Thyroid gland (tissue), 4 donors: ENCODE measurements around the gene MYLK. TPM values are rescaled to one million over a fixed set of nuclear protein-coding genes. Genes with fewer than 3 reads are reported as not detected.

Source experiments
- DNase-seq, 2 donors: peaks; one replicate each; pipeline ENCODE4 v3.0.0-alpha.2; 2019
- H3K27ac ChIP-seq, 3 donors: fragments of 200-600 bp; sonication (generic); 1 replicate in 2 of 3; 2 replicates in 1 of 3; pipeline ENCODE4 v1.5.1; 2016 to 2019; ENCODE audit warnings: mild to moderate bottlenecking in 1 of 3, moderate library complexity in 1 of 3
- H3K27me3 ChIP-seq: fragments of 200-600 bp; sonication (generic); one replicate; pipeline ENCODE4 v1.5.1; 2019
- H3K36me3 ChIP-seq, 2 donors: fragments of 200-600 bp; sonication (generic); one replicate each; pipeline ENCODE4 v1.5.1; 2016 to 2019
- H3K4me1 ChIP-seq, 2 donors: fragments of 200-600 bp; sonication (generic); one replicate each; pipeline ENCODE4 v1.5.1; 2017 to 2019
- H3K4me3 ChIP-seq, 3 donors: fragments of 200-600 bp; sonication (generic); replicated peaks in 1 of 3; 1 replicate in 2 of 3; 2 replicates in 1 of 3; pipeline ENCODE4 v1.5.1; 2016; ENCODE audit warnings: mild to moderate bottlenecking in 1 of 3
- H3K9me3 ChIP-seq: fragments of 200-600 bp; sonication (generic); one replicate; pipeline ENCODE4 v1.5.1; 2017
- CTCF ChIP-seq, 6 experiments: fragments of 200-600 bp in 3 of 6; fragments of 450-650 bp in 3 of 6; sonication (generic) in 3 of 6; IDR thresholded peaks; one replicate each; pipeline ENCODE4 v1.5.1; 2016 to 2019; ENCODE audit warnings: antibody characterized with exemption in 6 of 6, mild to moderate bottlenecking in 2 of 6, inconsistent platforms in 1 of 6, moderate library complexity in 1 of 6
- POLR2A ChIP-seq, 2 donors: fragments of 450-650 bp; IDR thresholded peaks; one replicate each; pipeline ENCODE4 v1.6.1; 2017; ENCODE audit warnings: antibody characterized with exemption in 2 of 2, mild to moderate bottlenecking in 2 of 2, moderate library complexity in 1 of 2
- WGBS, 2 donors: methylation state at CpG; one replicate each; pipeline ENCODE4 v1.1.5; 2017; 5-methylcytosine and 5-hydroxymethylcytosine counted together
- intact Hi-C: fragments of 100-400 bp; cut with DNase I; formaldehyde crosslinking; loops from one replicate; pipeline ENCODE4 v1.15.1; 2023
- total RNA-seq, 4 donors: library from RNA; depleted of rRNA; stranded (reverse); fragments of >200 nt; gene quantifications; one replicate each; pipeline ENCODE4 v1.2.3, GENCODE V29; 2016

The MYLK gene
- total RNA-seq, 4 donors from 2014 or later = 28.9 to 51.2 (median 37.4) TPM

GRCh38 chr3:123884993-123885392, 861 bp upstream of the MYLK start:
- no peak for TF ChIP-seq POLR2A (IDR thresholded peaks at IDR 0.05)
- no peak for TF ChIP-seq CTCF (IDR thresholded peaks at IDR 0.05)

GRCh38 chr3:123883701-123884202, 380 bp downstream of the MYLK start:
- Histone ChIP-seq H3K4me1 (peaks cover 5 to 6% of the 10 kb centered on the region in 2 donors), H3K27ac (no peak overlapping the region), H3K4me3 (peak overlapping the region in 1 of 3 donors; percentile 23), H3K9me3 (no peaks in the 10 kb centered on the region), H3K27me3 (no peaks in the 10 kb centered on the region), H3K36me3 (no peaks in the 10 kb centered on the region)
- intact Hi-C loops = no loop called here
- 3 to 13% methylated on average over 11 to 17 of the region's 29 CpGs for WGBS, 2 donors
- no peak for TF ChIP-seq POLR2A (IDR thresholded peaks at IDR 0.05)
- TF ChIP-seq CTCF (IDR thresholded peaks at IDR 0.05) = no peak
- DNase-seq = peak in 1 of 2 donors; percentile 10

More at GRCh38 chr3:123884993-123885392, 861 bp upstream of the MYLK start:
- intact Hi-C loops = no loop called here
- DNase-seq = no peak
- no peak overlapping the region for H3K27ac ChIP-seq
- H3K9me3 ChIP-seq = no peaks in the 10 kb centered on the region
- no peak overlapping the region for H3K4me3 ChIP-seq
- no peaks in the 10 kb centered on the region for H3K27me3 ChIP-seq
- peaks cover 5 to 6% of the 10 kb centered on the region in 2 donors for H3K4me1 ChIP-seq
- H3K36me3 ChIP-seq = no peaks in the 10 kb centered on the region

- H3K36me3 ChIP-seq = no peaks in the 10 kb centered on the region
- no peaks in the 10 kb centered on the region for H3K9me3 ChIP-seq
- intact Hi-C loops = no loop called here
- WGBS, 2 donors = 56 to 66% methylated on average over 4 of the region's 4 CpGs
- peaks cover 5 to 6% of the 10 kb centered on the region in 2 donors for H3K4me1 ChIP-seq
- H3K27me3 ChIP-seq = no peaks in the 10 kb centered on the region
- DNase-seq = no peak
- no peak overlapping the region for H3K27ac ChIP-seq
- no peak overlapping the region for H3K4me3 ChIP-seq
- TF ChIP-seq CTCF (IDR thresholded peaks at IDR 0.05) (no peak), POLR2A (IDR thresholded peaks at IDR 0.05) (no peak)
Observed at GRCh38 chr3:123883111-123883510, 1.0 kb downstream of the MYLK start.

- intact Hi-C loops = no loop called here
- TF ChIP-seq CTCF (IDR thresholded peaks at IDR 0.05) = no peak
- no peak for TF ChIP-seq POLR2A (IDR thresholded peaks at IDR 0.05)
- no peak for DNase-seq
- H3K4me1 ChIP-seq = peaks cover 5 to 6% of the 10 kb centered on the region in 2 donors
- no peaks in the 10 kb centered on the region for H3K36me3 ChIP-seq
- WGBS, 2 donors = 92 to 93% methylated on average over 2 of the region's 2 CpGs
- no peaks in the 10 kb centered on the region for H3K27me3 ChIP-seq
- H3K4me3 ChIP-seq = no peak overlapping the region
- H3K27ac ChIP-seq = no peak overlapping the region
- H3K9me3 ChIP-seq = no peaks in the 10 kb centered on the region
Observed at GRCh38 chr3:123881771-123882170, 2.4 kb downstream of the MYLK start.

GRCh38 chr3:123880998-123881561, 3.1 kb downstream of the MYLK start:
- Histone ChIP-seq H3K27me3 (no peaks in the 10 kb centered on the region), H3K4me3 (no peak overlapping the region), H3K4me1 (peaks cover 5 to 6% of the 10 kb centered on the region in 2 donors), H3K27ac (no peak overlapping the region), H3K36me3 (no peaks in the 10 kb centered on the region), H3K9me3 (no peaks in the 10 kb centered on the region)
- 79 to 83% methylated on average over 6 of the region's 6 CpGs for WGBS, 2 donors
- intact Hi-C loops = no loop called here
- DNase-seq = peak; percentile 5 to 6
- TF ChIP-seq POLR2A (IDR thresholded peaks at IDR 0.05) (no peak), CTCF (IDR thresholded peaks at IDR 0.05) (no peak)
